Neural progenitor cell (in vitro differentiated cells): ENCODE data around the gene ZNF469. TPM values are rescaled to one million over a fixed set of nuclear protein-coding genes. Genes with fewer than 3 reads are reported as not detected.
"Not testable (repeated sequence)": the region's sequence is repeated elsewhere in the genome, so short reads cannot be mapped to it uniquely, and the experiment has no call there.

Source experiments
- DNase-seq: peaks from one replicate; pipeline ENCODE4 v3.0.0-alpha.2; 2016; ENCODE audit warnings: low spot score
- H2AFZ ChIP-seq: fragments of 200-600 bp; sonication (generic); replicated peaks from 2 replicates; pipeline ENCODE4 v1.6.1; 2016; ENCODE audit warnings: antibody characterized with exemption
- H3F3A ChIP-seq: fragments of 200-600 bp; sonication (generic); 2 replicates; pipeline ENCODE4 v1.6.1; 2016; ENCODE audit warnings: antibody characterized with exemption, low read depth
- H3K27ac ChIP-seq: fragments of 200-600 bp; sonication (generic); 2 replicates; pipeline ENCODE4 v1.5.1; 2016; ENCODE audit warnings: mild to moderate bottlenecking
- H3K27me3 ChIP-seq: fragments of 200-600 bp; sonication (generic); 2 replicates; pipeline ENCODE4 v1.6.1; 2016; ENCODE audit warnings: mild to moderate bottlenecking, moderate library complexity
- H3K36me3 ChIP-seq: fragments of 200-600 bp; sonication (generic); 2 replicates; pipeline ENCODE4 v1.5.1; 2016
- H3K4me1 ChIP-seq: fragments of 200-600 bp; sonication (generic); 2 replicates; pipeline ENCODE4 v1.6.1; 2016; ENCODE audit warnings: mixed run types
- H3K4me2 ChIP-seq: fragments of 200-600 bp; sonication (generic); 2 replicates; pipeline ENCODE4 v1.6.1; 2016
- H3K4me3 ChIP-seq: fragments of 200-600 bp; sonication (generic); 2 replicates; pipeline ENCODE4 v1.5.1; 2016
- H3K79me2 ChIP-seq: fragments of 200-600 bp; sonication (generic); 2 replicates; pipeline ENCODE4 v1.6.1; 2016; ENCODE audit warnings: low read depth
- H3K9ac ChIP-seq: fragments of 200-600 bp; sonication (generic); 2 replicates; pipeline ENCODE4 v1.6.1; 2016
- H3K9me3 ChIP-seq: fragments of 200-600 bp; sonication (generic); 2 replicates; pipeline ENCODE4 v1.5.1; 2016; ENCODE audit warnings: low read depth
- H4K20me1 ChIP-seq: fragments of 200-600 bp; sonication (generic); 2 replicates; pipeline ENCODE4 v1.6.1; 2016; ENCODE audit warnings: low read depth
- H3K27ac Mint-ChIP-seq: 3 replicates; pipeline ENCODE4 v1.8.0; 2021; ENCODE audit warnings: mixed read lengths
- H3K27me3 Mint-ChIP-seq: 2 replicates; pipeline ENCODE4 v1.8.0; 2022; ENCODE audit warnings: low read depth, mild to moderate bottlenecking, inconsistent platforms, moderate library complexity, mixed read lengths; ENCODE audit not compliant: insufficient read depth
- H3K36me3 Mint-ChIP-seq: 3 replicates; pipeline ENCODE4 v1.8.0; 2021; ENCODE audit warnings: mixed read lengths
- H3K4me1 Mint-ChIP-seq: 3 replicates; pipeline ENCODE4 v1.8.0; 2021; ENCODE audit warnings: mixed read lengths
- H3K4me3 Mint-ChIP-seq: 3 replicates; pipeline ENCODE4 v1.8.0; 2021; ENCODE audit warnings: mild to moderate bottlenecking, moderate library complexity, mixed read lengths
- H3K9me3 Mint-ChIP-seq: 3 replicates; pipeline ENCODE4 v1.8.0; 2020; ENCODE audit warnings: mixed read lengths
- EZH2 ChIP-seq: fragments of 200-600 bp; sonication (generic); IDR thresholded peaks from 2 replicates; pipeline ENCODE4 v1.6.1; 2017; ENCODE audit warnings: antibody characterized with exemption, mild to moderate bottlenecking, moderate library complexity
- EZH2phosphoT487 ChIP-seq: fragments of 200-600 bp; sonication (generic); IDR thresholded peaks from 2 replicates; pipeline ENCODE4 v1.6.1; 2017; ENCODE audit warnings: antibody characterized with exemption
- total RNA-seq: library from RNA; depleted of rRNA; stranded (reverse); fragments of >200 nt; gene quantifications from 2 replicates; pipeline ENCODE4 v1.2.3, GENCODE V29; 2015; ENCODE audit warnings: low replicate concordance
- TF ChIP-seq, protein P1 (sequence below): fragments of 200-600 bp; sonication (generic); IDR thresholded peaks from 2 replicates; pipeline ENCODE4 v1.5.1; 2017; ENCODE audit warnings: antibody characterized with exemption, mild to moderate bottlenecking

The ZNF469 gene
- total RNA-seq, 1 donor from 2014 or later = 0.02 TPM

DNA sequence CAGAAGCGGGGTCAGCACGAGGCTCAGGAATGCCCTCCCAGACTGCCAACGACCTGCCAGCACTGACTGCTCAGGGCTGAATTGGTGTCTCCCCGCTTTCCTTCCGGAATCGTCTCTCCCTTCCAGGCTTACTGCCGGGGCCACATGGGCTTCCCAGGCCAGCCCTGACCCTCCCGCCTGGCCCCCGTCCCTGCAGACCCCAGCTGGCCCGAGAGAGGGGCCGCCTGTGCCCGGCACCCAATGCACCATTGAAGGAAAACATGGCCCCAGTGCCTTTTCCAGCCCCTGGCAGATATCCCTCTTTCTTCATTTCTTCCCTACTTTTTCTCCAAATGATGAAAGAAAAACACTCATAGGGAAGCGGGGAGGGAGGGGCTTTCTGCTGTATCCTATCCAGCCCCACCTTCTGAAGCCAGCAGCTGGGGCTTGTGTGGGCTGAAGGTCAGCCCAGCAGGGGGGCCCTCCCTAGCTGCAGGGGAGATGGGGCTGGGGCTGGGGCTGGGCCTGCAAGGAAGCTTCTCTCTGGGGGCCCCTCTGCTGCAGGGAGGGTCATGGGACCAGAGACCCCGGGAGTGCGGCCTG lies 25.9 kb downstream of the ZNF469 start:
- Histone ChIP-seq H3K4me1 (no peaks in the 10 kb centered on the region), H3F3A (no peaks in the 10 kb centered on the region), H3K4me2 (no peak overlapping the region), H3K79me2 (no peaks in the 10 kb centered on the region), H3K27ac (no peak overlapping the region), H3K27me3 (no peaks in the 10 kb centered on the region), H3K9me3 (no peaks in the 10 kb centered on the region), H3K4me3 (no peak overlapping the region), H3K9ac (no peak overlapping the region), H2AFZ (no peak overlapping the region), H4K20me1 (no peaks in the 10 kb centered on the region), H3K36me3 (no peaks in the 10 kb centered on the region)
- no peaks in the 10 kb centered on the region for H3K36me3 Mint-ChIP-seq
- peaks cover 16% of the 10 kb centered on the region for H3K4me1 Mint-ChIP-seq
- peak overlapping the region; percentile 29 for H3K27ac Mint-ChIP-seq
- H3K27me3 Mint-ChIP-seq = peaks cover 14% of the 10 kb centered on the region
- no peak overlapping the region for H3K4me3 Mint-ChIP-seq
- DNase-seq = no peak
- H3K9me3 Mint-ChIP-seq = no peaks in the 10 kb centered on the region
- TF ChIP-seq EZH2phosphoT487 (no peak), EZH2 (no peak)
- TF ChIP-seq, protein P1, sequence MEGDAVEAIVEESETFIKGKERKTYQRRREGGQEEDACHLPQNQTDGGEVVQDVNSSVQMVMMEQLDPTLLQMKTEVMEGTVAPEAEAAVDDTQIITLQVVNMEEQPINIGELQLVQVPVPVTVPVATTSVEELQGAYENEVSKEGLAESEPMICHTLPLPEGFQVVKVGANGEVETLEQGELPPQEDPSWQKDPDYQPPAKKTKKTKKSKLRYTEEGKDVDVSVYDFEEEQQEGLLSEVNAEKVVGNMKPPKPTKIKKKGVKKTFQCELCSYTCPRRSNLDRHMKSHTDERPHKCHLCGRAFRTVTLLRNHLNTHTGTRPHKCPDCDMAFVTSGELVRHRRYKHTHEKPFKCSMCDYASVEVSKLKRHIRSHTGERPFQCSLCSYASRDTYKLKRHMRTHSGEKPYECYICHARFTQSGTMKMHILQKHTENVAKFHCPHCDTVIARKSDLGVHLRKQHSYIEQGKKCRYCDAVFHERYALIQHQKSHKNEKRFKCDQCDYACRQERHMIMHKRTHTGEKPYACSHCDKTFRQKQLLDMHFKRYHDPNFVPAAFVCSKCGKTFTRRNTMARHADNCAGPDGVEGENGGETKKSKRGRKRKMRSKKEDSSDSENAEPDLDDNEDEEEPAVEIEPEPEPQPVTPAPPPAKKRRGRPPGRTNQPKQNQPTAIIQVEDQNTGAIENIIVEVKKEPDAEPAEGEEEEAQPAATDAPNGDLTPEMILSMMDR = no peak

DNA sequence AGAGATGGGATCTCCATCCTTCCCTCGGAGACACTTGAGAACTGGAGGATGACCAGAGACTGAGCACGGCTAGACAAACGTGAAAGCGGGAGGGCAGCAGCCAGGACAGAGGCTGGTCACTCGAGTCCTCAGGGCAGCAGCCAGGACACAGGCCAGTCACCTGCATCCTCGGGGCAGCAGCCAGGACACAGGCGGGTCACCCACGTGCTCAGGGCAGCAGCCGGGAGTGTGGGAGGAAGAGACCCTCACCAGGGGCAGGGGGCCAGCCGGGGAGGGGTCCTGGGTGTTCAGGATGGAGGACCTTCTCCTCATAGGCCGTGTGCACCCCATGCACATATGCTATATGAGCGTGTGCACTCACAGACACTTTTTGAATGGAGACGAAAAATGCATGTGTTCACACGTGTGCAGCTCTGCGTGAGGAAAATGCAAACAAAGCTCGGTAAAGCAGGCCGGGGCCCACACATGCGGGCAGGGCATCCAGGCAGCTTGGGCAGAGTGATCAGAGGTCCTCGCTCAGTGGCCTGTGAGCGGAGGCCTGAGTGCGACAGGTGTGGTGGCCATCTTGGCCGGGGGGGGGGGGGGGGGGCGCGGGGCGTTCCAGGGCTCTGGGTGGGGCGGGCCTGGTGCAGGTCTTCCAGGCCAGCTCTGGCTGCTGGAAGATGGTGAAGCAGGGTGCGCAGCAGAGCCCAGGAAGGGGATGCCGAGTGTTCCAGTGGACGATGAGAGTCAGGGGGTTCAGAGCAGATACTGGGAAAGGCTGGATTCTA lies 26.7 kb downstream of the ZNF469 start:
- H3K4me3 ChIP-seq = no peak overlapping the region
- H3K9me3 ChIP-seq = no peaks in the 10 kb centered on the region
- no peaks in the 10 kb centered on the region for H3K4me1 ChIP-seq
- no peak overlapping the region for H3K9ac ChIP-seq
- H3K79me2 ChIP-seq = no peaks in the 10 kb centered on the region
- H2AFZ ChIP-seq = no peak overlapping the region
- no peak for DNase-seq
- H3K4me3 Mint-ChIP-seq = no peak overlapping the region
- H4K20me1 ChIP-seq = no peaks in the 10 kb centered on the region
- H3K27ac Mint-ChIP-seq = no peak overlapping the region
- no peaks in the 10 kb centered on the region for H3K9me3 Mint-ChIP-seq
- no peaks in the 10 kb centered on the region for H3K27me3 ChIP-seq
- H3K27me3 Mint-ChIP-seq = peaks cover 11% of the 10 kb centered on the region
- no peak overlapping the region for H3K4me2 ChIP-seq
- TF ChIP-seq, protein P1 = no peak
- TF ChIP-seq EZH2phosphoT487 (no peak), EZH2 (no peak)
- no peaks in the 10 kb centered on the region for H3K36me3 Mint-ChIP-seq
- H3K27ac ChIP-seq = no peak overlapping the region
- no peaks in the 10 kb centered on the region for H3K36me3 ChIP-seq
- H3F3A ChIP-seq = no peaks in the 10 kb centered on the region
- peaks cover 10% of the 10 kb centered on the region for H3K4me1 Mint-ChIP-seq

DNA sequence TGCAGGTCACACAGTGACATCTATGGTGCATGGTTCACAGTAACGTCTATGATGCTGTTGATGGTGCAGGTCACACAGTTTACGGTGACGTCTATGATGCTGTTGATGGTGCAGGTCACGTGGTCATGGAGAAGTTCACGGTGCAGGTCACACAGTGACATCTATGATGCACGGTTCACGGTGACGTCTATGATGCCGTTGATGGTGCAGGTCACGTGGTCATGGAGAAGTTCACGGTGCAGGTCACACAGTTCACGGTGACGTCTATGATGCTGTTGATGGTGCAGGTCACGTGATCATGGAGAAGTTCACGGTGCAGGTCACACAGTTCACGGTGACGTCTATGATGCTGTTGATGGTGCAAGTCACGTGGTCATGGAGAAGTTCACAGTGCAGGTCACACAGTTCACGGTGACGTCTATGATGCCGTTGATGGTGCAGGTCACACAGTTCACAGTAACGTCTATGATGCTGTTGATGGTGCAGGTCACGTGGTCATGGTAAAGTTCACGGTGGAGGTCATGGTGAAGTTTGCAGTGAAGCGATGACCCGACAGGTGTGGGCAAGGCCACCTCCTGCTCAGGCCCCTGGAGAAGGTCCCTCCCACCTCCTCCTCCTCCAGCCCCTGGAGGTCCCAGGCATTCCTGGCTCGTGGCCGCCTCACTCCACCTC lies 27.7 kb downstream of the ZNF469 start:
- H3F3A ChIP-seq, H3K27me3 Mint-ChIP-seq, H3K79me2 ChIP-seq, H3K4me1 Mint-ChIP-seq, H3K27ac Mint-ChIP-seq, H3K4me3 ChIP-seq, H2AFZ ChIP-seq, H3K9me3 ChIP-seq, H3K36me3 Mint-ChIP-seq, H3K27ac ChIP-seq, H3K9ac ChIP-seq, DNase-seq, H3K4me3 Mint-ChIP-seq, H3K4me2 ChIP-seq, H4K20me1 ChIP-seq, H3K36me3 ChIP-seq, H3K27me3 ChIP-seq, H3K9me3 Mint-ChIP-seq, H3K4me1 ChIP-seq: not testable (repeated sequence)
